ENCODE data around the gene RELCH.

RELCH gene

GRCh38 chr18:62250475-62250874 is 63.4 kb downstream of the RELCH start:
- DNase-seq, result no peak

- no peak for DNase-seq
Observed at GRCh38 chr18:62258093-62258492, 71.0 kb downstream of the RELCH start.

GRCh38 chr18:62258616-62259015 is 71.6 kb downstream of the RELCH start:
- no peak for DNase-seq

GRCh38 chr18:62262061-62262460 is 75.0 kb downstream of the RELCH start:
- DNase-seq, result no peak

GRCh38 chr18:62264984-62265383 is 77.9 kb downstream of the RELCH start:
- DNase-seq, result no peak

GRCh38 chr18:62277045-62277444 is 90.0 kb downstream of the RELCH start:
- no peak for DNase-seq

GRCh38 chr18:62279561-62279960 is 92.5 kb downstream of the RELCH start:
- DNase-seq, result no peak

GRCh38 chr18:62280058-62280457 is 93.0 kb downstream of the RELCH start:
- DNase-seq, result no peak

- no peak for DNase-seq
Observed at GRCh38 chr18:62280786-62281185, 93.7 kb downstream of the RELCH start.

- DNase-seq, result no peak
Observed at GRCh38 chr18:62281684-62282083, 94.6 kb downstream of the RELCH start.

- no peak for DNase-seq
Observed at GRCh38 chr18:62282188-62282629, 95.2 kb downstream of the RELCH start.

- DNase-seq, result no peak
Observed at GRCh38 chr18:62284637-62285036, 97.6 kb downstream of the RELCH start.

- DNase-seq, result no peak
Observed at GRCh38 chr18:62285281-62285680, 98.2 kb downstream of the RELCH start.

GRCh38 chr18:62287781-62288664 is 101.0 kb downstream of the RELCH start:
- no peak for DNase-seq

GRCh38 chr18:62288665-62289008 is 101.6 kb downstream of the RELCH start:
- no peak for DNase-seq

- no peak for DNase-seq
Observed at GRCh38 chr18:62289047-62289446, 102.0 kb downstream of the RELCH start.

GRCh38 chr18:62294073-62294472 is 107.0 kb downstream of the RELCH start:
- DNase-seq, result no peak

- no peak for DNase-seq
Observed at GRCh38 chr18:62300359-62300963, 113.4 kb downstream of the RELCH start.

GRCh38 chr18:62301322-62301721 is 114.3 kb downstream of the RELCH start:
- no peak for DNase-seq

GRCh38 chr18:62312851-62313250 is 125.8 kb downstream of the RELCH start:
- no peak for DNase-seq

- no peak for DNase-seq
Observed at GRCh38 chr18:62318228-62319180, 131.4 kb downstream of the RELCH start.

- DNase-seq, result no peak
Observed at GRCh38 chr18:62321201-62321600, 134.1 kb downstream of the RELCH start.

- no peak for DNase-seq
Observed at GRCh38 chr18:62323483-62324180, 136.6 kb downstream of the RELCH start.

All from NCI-H524 (cell line).